BJ (cell line): ENCODE data around the gene FBXO11. TPM values are rescaled to one million over a fixed set of nuclear protein-coding genes. Genes with fewer than 3 reads are reported as not detected.
A peak's percentile ranks its signal among the peaks of the same experiment; 100 is the strongest.
"Not testable (repeated sequence)": the region's sequence is repeated elsewhere in the genome, so short reads cannot be mapped to it uniquely, and the experiment has no call there.

Experiments used
- CTCF ChIA-PET: fragments of 350-600 bp; formaldehyde crosslinking; extraction: SDS; loops from one replicate; lab custom pipeline; 2021; ENCODE audit warnings: antibody characterized with exemption, inconsistent platforms; lab: Yijun Ruan, JAX
- POLR2A ChIA-PET: fragments of 300-600 bp; sonication (Branson Sonifier 250); formaldehyde crosslinking; extraction: SDS; loops from one replicate; lab custom pipeline; 2021; ENCODE audit warnings: antibody characterized with exemption; lab: Charles Lee
- DNase-seq: peaks from one replicate; pipeline ENCODE4 v3.0.0-alpha.2; 2011; ENCODE audit warnings: low read depth
- H3K27me3 ChIP-seq: 2 replicates; pipeline ENCODE4 v1.6.0; 2011; ENCODE audit warnings: low read length; ENCODE audit not compliant: control insufficient read depth, insufficient read depth
- H3K36me3 ChIP-seq: 2 replicates; pipeline ENCODE4 v1.5.1; 2011; ENCODE audit warnings: low read length; ENCODE audit not compliant: control insufficient read depth, insufficient read depth
- H3K4me3 ChIP-seq: 2 replicates; pipeline ENCODE4 v1.5.1; 2011; ENCODE audit warnings: low read depth, mild to moderate bottlenecking, control low read depth, low read length
- CTCF ChIP-seq: IDR thresholded peaks from 2 replicates; pipeline ENCODE4 v1.5.1; 2011; ENCODE audit warnings: low read depth, mild to moderate bottlenecking, control low read depth, inconsistent platforms, low read length, moderate library complexity; ENCODE audit not compliant: insufficient read depth
- polyA plus RNA-seq: library from polyadenylated mRNA; depleted of rRNA; stranded (reverse); fragments of >200 nt; gene quantifications from 2 replicates; pipeline ENCODE4 v1.2.3, GENCODE V29; 2011

Gene FBXO11
- polyA plus RNA-seq, 1 experiment: 21.5 TPM

- CTCF ChIA-PET: interaction anchor here (0.7 to 2.1 kb wide), 4 partner anchors 9 to 188 kb away, joined by 3 to 8 read pairs (median 4); no protein-coding TSS in a partner anchor
- Histone ChIP-seq H3K27me3 (no peaks in the 10 kb centered on the region; the same call in 1 of the 2 replicates), H3K4me3 (no peak overlapping the region), H3K36me3 (no peaks in the 10 kb centered on the region)
- POLR2A ChIA-PET: no interaction called here
- TF ChIP-seq CTCF: no peak
- no peak for DNase-seq
Measured at GRCh38 chr2:47916412-47916811, 10.1 kb upstream of the FBXO11 start.

- DNase-seq, H3K4me3 ChIP-seq, POLR2A ChIA-PET, H3K27me3 ChIP-seq, H3K36me3 ChIP-seq, CTCF ChIA-PET: not testable (repeated sequence)
Measured at GRCh38 chr2:47910662-47911061, 4.4 kb upstream of the FBXO11 start.

GRCh38 chr2:47908682-47909081, 2.4 kb upstream of the FBXO11 start:
- TF ChIP-seq CTCF: no peak
- no peaks in the 10 kb centered on the region for H3K36me3 ChIP-seq
- H3K4me3 ChIP-seq: no peak overlapping the region
- POLR2A ChIA-PET: interaction anchor here (0.6 kb wide), 1 partner anchor 69 kb away, joined by 4 read pairs; no protein-coding TSS in a partner anchor
- H3K27me3 ChIP-seq: no peaks in the 10 kb centered on the region
- CTCF ChIA-PET: interaction anchor here (1.4 kb wide), 1 partner anchor 20 kb away, joined by 4 read pairs; no protein-coding TSS in a partner anchor
- no peak for DNase-seq

GRCh38 chr2:47907039-47907781, 912 bp upstream of the FBXO11 start:
- ChIA-PET CTCF (interaction anchor here (0.5 to 1.9 kb wide), 5 partner anchors 10 to 722 kb away, joined by 3 to 8 read pairs (median 3); no protein-coding TSS in a partner anchor), POLR2A (interaction anchor here (0.6 to 1.1 kb wide), 4 partner anchors 36 to 541 kb away, joined by 3 to 8 read pairs (median 5); partner anchors contain the start of gene MSH6)
- H3K27me3 ChIP-seq: no peaks in the 10 kb centered on the region
- no peak for DNase-seq
- TF ChIP-seq CTCF: peak; percentile 65; the same call in 1 of the 2 replicates
- H3K4me3 ChIP-seq: peak overlapping the region; percentile 42
- H3K36me3 ChIP-seq: no peaks in the 10 kb centered on the region

GRCh38 chr2:47905386-47906156, 727 bp downstream of the FBXO11 start:
- peak overlapping the region; percentile 95 for H3K4me3 ChIP-seq
- no peaks in the 10 kb centered on the region for H3K27me3 ChIP-seq
- CTCF ChIA-PET: no interaction called here
- POLR2A ChIA-PET: no interaction called here
- no peaks in the 10 kb centered on the region for H3K36me3 ChIP-seq
- no peak for TF ChIP-seq CTCF
- DNase-seq: no peak
